NCI-H187 treated with DMSO at 0.1 percent for 48 hours (cell line): ENCODE measurements around the gene ASPA.
"Not testable (repeated sequence)": the region's sequence is repeated elsewhere in the genome, so short reads cannot be mapped to it uniquely, and the experiment has no call there.

Source experiments
- DNase-seq: peaks from one replicate; lab custom pipeline; 2025; lab: John Stamatoyannopoulos, UW

The ASPA gene

GRCh38 chr17:3507869-3508268 is 32.1 kb downstream of the ASPA start:
- no peak for DNase-seq

- DNase-seq = no peak
Measured at GRCh38 chr17:3510090-3510489, 34.3 kb downstream of the ASPA start.

DNA sequence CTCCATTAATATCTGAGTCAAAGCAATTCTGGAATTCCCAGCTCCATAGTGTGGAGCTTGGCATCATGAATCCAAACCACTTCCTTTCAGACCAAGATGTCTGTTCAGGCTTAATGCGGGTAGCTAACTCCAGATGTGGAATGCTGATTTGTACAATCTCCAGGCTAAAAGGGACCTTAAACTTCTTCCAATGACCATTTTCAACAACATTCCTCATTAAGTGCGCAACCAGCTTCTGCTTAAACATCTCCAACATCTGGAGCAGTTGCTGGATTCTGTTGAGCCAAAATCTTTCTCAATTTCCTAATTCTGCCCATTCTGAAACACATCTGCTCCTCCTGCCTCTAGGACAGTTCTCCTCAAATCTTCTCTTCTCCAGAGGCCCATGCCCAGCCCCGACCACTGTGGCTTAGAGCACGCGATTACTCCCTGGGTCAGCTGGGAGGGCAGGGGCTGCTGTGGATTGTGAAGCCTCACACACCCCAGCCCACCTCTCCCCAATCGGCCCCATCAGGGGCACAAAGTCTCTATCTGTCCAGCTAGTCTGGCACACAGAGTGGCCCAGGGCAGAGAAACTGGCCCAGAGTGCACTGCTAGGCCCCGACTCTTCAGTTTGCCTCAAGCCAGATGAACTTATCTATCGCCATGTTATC is 36.2 kb downstream of the ASPA start:
- no peak for DNase-seq

- DNase-seq = no peak
Measured at GRCh38 chr17:3512505-3513171, 36.8 kb downstream of the ASPA start.

- DNase-seq = no peak
Measured at GRCh38 chr17:3513305-3514035, 37.7 kb downstream of the ASPA start.

DNA sequence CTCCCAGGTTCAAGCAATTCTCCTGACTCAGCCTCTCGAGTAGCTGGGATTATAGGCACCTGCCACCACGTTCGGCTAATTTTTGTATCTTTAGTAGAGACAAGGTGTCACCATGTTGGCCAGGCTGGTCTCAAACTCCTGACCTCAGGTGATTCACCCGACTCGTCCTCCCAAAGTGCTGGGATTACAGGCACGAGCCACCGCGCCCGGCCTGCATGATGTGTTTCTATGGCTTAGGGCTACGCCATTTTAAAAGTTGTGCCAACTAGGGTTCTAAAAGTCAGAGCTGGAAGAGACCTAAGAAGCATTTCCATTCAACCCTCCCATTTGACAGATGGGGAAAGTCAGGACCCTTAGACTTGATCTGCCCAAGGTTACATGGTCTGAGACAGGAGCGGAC is 38.4 kb downstream of the ASPA start:
- DNase-seq = not testable (repeated sequence)

GRCh38 chr17:3514873-3515272 is 39.1 kb downstream of the ASPA start:
- DNase-seq = no peak

- not testable (repeated sequence) for DNase-seq
Measured at GRCh38 chr17:3519472-3519871, 43.7 kb downstream of the ASPA start.

- no peak for DNase-seq
Measured at GRCh38 chr17:3524024-3524423, 48.2 kb downstream of the ASPA start.

GRCh38 chr17:3526491-3526890 is 50.7 kb downstream of the ASPA start:
- DNase-seq = no peak

DNA sequence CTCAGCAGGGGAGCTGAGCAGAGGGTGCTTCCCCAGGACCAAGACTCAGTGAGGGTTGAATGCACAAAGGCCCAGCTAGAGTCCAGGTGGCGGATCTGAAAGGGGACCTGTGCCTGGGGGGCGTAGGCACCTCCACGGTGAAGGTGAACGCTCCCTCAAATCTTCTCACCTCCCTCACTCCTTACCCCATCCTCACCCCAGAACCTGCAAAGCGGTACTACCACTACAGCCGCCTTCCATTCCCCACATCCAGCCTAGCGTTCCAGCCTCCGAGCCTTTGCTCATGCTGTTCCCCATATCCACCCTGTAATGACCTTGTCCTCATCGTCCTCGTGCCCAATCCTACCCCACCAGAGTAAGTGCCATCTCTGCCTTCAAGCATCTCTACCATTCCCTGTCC is 51.2 kb downstream of the ASPA start:
- DNase-seq = no peak

DNA sequence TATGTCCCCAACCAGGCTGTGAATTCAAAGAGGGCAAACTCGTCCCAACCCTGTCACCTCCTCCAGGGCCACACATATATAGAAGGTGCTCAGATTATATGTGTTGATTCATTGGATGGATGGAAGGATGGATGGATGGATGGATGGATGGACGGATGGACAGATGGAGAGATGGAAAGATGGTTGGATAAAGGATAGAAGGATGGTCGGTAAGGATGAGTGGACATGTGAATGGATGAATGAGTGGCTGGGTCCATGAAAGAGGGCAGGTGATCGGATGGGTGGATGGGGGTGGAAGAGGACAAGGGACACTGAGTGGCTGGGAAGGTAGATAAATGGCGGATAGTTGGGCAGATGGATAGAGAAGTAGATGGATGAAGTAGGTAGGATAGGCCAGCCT is 51.7 kb downstream of the ASPA start:
- no peak for DNase-seq

DNA sequence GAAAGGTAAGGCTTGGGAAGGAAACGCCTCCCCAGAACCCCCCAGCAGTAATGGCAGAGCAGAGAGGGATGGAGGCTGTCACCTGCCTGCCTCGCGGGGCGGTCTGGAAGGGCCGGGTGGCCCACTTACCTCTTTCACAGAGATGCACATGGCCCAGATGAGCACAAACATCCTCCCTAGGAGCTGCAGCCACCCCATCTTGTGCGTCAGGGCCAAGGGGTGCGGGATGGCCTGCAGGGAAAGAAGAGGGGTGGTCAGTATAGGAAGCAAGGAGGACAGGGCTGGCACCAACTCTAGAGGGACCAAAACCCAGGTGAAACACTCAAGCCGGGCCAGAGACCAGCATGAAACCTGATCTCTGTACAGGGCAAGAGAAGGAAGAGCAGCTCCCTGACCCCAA is 52.1 kb downstream of the ASPA start:
- no peak for DNase-seq

GRCh38 chr17:3528403-3528851 is 52.6 kb downstream of the ASPA start:
- no peak for DNase-seq

GRCh38 chr17:3528880-3529511 is 53.2 kb downstream of the ASPA start:
- DNase-seq = no peak

DNA sequence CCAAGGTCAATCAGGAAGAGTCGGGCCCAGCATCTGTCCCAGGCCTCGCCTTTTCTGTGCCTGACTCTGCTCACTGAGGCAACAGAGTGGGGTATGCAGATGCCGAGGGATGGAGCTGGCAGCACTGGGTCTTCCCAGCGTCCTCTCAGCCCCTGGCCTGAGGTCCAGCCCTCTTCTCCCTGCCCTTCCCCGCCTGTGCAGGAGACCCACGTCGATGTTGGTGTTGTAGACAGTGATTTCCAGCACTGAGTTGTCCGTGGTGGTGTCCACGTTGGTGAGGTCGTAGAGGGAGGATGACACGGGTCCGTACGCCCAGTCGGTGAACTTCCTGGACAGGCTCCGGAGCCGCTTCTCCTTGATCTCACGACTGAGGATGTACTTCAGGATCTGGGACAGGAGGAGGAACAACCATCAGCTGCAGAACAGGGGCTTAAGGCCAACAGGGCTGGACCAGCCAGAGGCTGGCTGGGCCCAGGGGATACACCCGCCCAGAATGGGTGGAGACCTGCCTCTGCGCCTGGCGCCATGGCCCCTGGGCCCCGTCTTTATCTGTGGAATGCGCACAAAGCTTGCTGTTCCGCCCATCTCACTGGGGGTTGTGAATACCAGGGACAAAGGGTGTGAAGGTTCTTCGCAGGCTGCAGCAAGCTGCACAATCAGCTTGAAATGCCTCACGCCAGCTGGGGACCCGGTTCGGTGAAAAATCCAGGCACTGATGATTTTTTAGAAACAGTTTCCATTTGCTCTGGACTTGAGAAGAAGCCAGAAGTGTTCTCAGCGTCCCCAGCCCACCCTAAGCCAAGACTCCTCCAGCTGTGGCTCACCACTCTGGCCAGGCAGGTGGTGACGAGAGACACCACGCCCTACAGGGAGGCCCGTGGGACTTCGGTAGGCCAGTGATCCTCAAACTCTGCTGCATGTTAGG is 54.3 kb downstream of the ASPA start:
- no peak for DNase-seq

DNA sequence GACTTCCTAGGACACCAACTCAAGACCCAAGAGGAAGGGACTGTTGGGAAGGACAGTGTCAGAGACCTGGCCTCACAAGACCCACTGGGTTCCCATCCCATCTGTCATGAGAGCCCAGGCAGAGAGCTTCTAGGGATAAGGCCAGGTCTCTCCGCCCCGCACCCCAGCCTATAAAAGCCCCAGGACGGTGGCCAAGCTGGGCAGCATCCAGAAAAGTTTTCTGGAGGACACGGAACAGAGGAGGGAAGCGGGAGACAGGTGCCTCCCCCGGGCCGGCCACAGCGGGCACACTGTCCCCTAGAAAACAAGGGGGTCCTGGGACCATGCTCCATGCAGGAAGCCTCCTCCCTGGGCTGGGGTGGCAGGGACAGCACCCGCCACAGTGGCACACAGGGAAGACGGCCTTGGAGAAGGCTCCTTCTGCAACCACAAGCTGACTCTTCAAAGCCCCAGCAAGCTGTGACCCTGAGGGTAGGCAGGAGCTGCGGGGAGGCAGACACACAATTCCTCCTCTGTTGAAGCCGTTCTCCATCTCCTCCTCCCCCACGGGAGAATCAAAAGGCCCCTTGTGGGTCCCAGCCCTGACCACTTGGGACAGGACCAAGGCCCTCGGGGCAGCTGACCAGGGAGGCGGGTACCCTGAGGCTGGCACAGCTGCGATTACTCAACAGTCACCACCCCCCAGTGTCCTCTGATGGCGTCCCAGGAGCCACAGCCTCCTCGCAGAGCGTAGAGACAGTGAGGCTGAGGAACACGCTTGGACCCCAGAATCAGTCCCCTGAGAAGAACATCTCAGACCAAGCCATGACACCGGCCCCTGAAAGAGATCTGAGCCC is 55.7 kb downstream of the ASPA start:
- DNase-seq = no peak

DNA sequence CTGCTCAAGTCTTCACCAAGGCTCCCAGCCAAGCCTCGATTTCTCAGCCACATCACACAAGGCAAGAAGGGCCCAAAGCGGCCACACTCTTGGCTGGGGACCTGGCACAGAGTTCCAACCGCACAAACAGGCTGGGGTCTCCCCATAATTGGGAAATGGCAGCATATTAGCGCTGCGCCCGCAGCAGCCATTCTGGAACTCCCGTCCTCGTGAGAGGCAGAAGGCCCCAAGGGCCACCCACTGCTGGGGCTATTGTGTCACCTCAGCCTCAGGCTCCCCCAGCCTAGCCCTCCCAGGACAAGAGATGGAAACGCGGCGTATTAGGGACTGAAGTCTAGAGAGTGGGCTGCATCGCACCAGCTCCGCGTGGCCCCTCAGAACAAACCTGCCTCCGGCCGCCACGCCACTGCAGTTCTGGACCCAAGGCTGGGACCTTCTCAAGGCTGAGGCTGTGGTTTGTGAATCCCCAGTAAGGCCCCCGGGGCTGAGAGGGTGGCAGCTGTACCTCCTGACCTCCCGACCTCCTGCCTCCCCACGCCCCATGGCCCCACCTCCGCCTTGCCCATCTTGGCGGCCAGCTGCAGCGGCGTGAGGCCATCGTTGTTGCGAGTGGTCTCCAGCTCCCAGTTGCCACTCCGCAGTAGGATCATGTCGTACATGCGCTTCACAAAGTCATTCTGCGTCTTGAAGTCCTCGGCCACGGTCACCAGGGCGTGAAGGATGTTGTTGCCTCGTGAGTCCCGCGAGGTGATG is 56.5 kb downstream of the ASPA start:
- DNase-seq = no peak

DNA sequence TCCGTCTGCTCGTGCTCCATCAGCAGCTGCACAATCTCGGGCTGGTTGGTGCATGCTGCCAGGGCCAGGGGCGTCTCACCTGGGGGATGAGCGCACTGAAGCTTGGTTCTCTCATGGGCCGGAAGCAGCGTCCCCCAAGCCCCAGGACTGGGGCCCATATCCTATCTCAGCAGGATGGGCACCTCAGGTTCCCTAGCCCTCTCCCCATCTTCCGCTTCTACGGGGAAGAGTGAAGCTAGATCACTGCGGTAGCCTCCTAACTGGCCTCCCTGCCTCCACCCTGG is 57.0 kb downstream of the ASPA start:
- no peak for DNase-seq

GRCh38 chr17:3533752-3534151 is 58.0 kb downstream of the ASPA start:
- no peak for DNase-seq
